A673 (cell line): ENCODE data around the gene PCDHB3.

ENCODE experiments used
- EZH2 ChIP-seq: fragments of 200-600 bp; sonication (generic); IDR thresholded peaks from 2 replicates; pipeline ENCODE4 v1.6.1; 2017; ENCODE audit warnings: borderline replicate concordance, low read depth, mild to moderate bottlenecking, mixed read lengths, antibody characterized with exemption, low read length; ENCODE audit not compliant: poor library complexity, severe bottlenecking
- TF ChIP-seq, protein P1 (sequence below): fragments of 300-800, 200-600 bp; sonication (generic); conservative IDR thresholded peaks from 2 replicates; pipeline ENCODE4 v1.5.1; 2017; ENCODE audit warnings: low read depth, mild to moderate bottlenecking, antibody characterized with exemption, low read length, moderate library complexity, mixed read lengths

DNA sequence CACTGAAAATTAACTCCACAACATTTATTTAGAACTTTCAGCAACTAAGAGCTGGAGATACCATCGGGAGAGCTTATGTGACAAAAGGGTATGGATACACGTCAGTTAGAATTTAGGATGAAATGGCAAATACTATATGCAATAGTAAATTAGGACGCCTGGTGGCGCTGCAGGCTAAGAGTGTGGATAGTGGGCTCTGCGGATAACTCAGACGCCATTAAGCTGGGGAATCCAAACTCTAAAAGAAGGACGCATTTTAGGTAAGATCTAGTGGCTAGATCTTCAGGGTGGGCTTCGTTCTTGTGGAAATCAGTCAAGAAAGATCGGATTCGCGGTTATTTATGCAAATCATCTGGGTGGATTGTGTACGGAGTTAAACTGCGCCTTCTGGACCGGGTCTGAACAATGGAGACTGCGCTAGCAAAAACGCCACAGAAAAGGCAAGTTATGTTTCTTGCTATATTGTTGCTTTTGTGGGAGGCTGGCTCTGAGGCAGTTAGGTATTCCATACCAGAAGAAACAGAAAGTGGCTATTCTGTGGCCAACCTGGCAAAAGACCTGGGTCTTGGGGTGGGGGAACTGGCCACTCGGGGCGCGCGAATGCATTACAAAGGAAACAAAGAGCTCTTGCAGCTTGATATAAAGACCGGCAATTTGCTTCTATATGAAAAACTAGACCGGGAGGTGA, 34.9 kb downstream of the PCDHB3 start, which contains the start of gene PCDHB5:
- TF ChIP-seq, protein P1, sequence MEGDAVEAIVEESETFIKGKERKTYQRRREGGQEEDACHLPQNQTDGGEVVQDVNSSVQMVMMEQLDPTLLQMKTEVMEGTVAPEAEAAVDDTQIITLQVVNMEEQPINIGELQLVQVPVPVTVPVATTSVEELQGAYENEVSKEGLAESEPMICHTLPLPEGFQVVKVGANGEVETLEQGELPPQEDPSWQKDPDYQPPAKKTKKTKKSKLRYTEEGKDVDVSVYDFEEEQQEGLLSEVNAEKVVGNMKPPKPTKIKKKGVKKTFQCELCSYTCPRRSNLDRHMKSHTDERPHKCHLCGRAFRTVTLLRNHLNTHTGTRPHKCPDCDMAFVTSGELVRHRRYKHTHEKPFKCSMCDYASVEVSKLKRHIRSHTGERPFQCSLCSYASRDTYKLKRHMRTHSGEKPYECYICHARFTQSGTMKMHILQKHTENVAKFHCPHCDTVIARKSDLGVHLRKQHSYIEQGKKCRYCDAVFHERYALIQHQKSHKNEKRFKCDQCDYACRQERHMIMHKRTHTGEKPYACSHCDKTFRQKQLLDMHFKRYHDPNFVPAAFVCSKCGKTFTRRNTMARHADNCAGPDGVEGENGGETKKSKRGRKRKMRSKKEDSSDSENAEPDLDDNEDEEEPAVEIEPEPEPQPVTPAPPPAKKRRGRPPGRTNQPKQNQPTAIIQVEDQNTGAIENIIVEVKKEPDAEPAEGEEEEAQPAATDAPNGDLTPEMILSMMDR = peak; percentile 82
- no peak for TF ChIP-seq EZH2
